Activated CD8-positive, alpha-beta memory T cell treated with anti-CD3 and anti-CD28 coated beads for 4 hours (primary cell): Measurements from ENCODE around the gene CAPN12.

ENCODE experiments used
- DNase-seq, 2 donors: peaks; one replicate each; pipeline ENCODE4 v3.0.0-alpha.2; 2020; ENCODE audit warnings: low read depth in 2 of 2

CAPN12 gene

DNA sequence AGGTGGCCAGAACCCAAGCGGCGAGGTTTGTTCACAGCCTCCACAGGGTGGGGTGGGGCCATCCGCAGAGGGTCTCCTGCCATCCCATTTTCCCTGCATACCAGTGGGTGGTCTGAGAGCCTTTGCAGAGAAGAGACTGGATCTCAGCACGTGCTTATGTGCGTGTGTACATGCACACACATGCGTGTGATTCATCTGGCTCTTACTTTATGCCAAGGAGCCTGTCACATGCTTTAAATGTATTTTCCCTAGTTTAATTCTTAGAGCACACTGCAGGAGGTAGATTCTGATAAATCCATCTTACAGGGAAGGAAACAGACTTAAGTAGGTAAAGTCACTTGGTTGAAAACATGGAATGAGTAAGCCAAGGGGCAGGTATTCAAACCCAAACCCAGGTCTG lies 47.1 kb downstream of the CAPN12 start:
- DNase-seq: no peak

DNA sequence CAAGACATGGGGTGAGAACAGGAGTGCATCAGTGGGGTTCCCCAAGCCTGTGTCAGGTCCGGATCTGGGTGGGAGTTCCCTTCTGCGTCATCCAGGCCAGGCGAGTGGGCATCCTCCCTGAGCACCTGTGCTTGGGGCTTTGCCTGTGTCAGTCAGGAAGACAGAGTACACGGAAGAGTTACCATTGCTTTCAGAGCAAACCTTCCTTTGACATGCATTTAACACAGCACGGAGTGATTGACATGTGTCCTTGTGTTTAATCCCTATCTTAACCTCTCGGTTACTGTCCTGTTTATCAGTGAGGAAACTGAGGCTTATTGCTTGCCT lies 47.6 kb downstream of the CAPN12 start:
- no peak for DNase-seq

DNA sequence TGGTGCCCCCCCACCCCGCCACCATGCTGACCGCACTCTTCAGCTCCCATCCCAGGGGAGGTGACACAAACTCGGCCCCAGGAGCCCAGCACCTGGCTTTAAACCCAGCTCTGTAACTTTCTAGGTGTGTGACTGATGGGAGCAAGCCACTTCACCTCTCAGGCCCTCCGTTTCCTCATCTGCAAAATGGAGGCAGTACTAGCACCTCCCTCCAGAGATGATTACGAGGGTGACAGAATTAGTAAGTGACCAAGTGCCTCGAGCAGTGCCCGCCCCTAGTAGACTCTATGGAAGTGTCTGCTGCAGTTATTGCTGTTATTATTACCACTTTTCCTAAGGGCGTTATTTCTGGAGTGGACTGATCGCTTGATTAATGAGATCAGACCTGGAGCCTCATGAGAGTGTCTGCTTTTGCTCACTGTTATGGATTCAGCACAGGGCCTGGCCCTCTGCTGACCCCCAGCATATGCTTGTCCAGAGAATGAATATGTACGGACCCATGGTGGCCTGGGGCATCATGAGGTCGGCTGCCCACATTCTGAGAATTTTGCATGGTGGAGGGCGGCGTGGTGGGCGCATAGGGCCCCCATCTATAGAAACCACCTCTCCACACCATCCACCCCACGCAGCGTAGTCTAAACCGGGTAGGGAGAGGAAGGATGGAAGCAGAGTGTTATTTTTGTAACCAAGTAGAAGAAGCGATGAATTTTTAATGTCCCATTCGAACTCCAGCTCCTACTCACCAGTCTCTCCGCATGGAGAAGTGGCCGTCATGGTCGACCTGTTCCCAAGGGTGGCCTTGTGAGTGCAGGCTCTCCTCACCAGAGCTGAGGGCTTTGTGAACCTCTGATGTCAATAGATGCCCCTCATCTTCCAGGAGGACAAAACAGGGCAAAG lies 48.2 kb downstream of the CAPN12 start:
- no peak for DNase-seq

DNA sequence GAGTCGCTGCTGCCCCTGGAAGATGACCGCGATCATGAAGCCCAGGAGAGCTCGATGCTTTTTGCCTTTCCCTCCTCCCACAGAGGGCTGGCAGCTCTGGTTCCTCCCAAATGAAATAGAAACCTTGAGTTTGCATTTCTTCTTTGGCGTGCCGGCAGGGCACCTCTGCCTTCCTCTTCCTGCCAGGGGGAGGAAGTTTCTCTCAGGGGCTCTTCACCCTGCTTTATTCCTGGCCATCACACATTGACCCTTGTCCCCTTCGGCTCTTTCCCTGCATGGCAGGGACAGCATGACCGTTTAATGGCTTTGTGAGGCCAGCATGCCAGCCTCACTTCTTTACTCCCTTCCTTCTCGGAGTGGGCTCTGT lies 49.0 kb downstream of the CAPN12 start:
- no peak for DNase-seq

DNA sequence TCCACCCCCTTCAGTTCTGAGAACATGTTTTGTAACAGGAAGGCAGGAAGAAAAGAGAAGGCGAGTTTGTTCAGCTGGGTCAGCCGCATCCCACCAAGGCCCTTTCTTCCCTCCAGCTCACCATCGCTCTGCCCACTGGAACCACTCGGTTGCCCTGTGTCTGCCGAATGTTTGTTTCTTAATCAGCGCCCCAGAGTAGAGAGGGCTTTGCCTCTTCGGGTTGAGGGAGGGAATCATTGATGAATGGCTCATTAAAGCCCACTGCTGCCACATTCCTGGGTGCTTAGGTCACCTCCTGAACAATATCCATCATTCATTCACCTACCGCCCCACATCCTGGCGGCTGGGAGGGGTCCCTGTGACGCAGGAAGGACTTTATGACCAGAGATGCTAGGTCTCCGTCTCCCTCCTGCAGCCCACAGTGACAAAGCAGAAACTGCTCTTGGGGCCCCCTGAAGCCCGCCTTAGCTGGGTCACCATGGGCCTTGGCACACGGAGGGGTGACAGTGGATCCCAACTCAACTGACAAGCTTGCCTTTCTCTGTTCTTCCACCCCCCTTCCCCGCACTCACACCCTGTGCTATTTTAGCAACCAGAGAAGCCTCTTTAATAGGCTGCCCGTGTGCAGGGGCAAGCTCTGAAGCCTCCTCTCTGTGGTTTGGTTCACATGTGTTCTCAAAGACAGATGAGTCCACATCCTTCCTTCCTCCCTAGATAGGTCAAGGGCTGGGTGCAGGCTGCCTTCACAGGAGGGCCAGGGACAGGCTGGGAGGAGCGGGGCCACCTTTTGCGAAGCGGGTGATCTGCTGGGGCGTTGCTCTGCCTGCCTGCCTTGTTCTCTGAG lies 50.7 kb downstream of the CAPN12 start:
- no peak for DNase-seq

DNA sequence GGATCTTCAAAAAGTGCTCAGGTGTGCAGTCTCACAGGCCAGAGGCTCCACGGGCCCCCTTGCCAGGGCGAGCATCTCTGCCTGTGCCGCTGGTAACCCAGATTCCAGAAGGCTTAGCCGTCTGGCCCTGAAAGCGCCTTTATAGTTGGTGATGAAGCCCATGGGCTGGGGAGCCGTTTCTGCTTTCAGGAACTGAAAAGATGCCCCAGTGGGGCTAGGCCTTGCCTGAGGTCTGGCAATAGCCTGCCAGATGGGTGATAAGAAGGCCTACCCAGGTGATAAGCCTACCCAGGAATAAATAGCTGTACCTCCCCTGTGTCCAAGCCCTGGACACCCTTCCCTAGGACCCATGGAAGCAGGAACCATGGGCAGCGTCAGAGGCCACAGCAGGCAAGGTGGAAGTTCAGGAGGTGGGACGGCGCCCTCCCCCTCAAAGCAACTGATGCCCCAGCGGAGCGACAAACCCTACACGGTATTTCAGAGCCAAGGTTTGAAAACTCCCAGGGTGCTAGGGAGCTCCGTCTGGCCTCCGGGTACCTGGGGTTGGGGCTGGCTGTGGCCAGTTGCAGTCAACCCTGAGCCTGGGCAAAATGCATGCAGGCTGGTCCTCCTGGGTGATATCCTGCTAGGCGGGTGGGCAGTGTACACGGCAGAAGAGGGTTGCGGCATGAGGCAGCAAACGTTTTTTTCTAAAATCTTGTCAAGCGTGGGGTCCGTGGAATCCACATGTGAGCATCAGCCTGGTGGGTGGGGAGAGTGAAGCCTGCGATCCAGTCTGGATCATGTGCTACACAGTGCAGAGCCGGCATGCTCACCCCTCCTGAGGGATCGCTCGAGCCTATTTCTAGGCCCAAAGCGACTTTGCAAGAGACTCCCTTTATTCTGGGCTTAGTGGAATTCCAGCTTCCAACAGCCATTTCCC lies 51.6 kb downstream of the CAPN12 start:
- DNase-seq: no peak

DNA sequence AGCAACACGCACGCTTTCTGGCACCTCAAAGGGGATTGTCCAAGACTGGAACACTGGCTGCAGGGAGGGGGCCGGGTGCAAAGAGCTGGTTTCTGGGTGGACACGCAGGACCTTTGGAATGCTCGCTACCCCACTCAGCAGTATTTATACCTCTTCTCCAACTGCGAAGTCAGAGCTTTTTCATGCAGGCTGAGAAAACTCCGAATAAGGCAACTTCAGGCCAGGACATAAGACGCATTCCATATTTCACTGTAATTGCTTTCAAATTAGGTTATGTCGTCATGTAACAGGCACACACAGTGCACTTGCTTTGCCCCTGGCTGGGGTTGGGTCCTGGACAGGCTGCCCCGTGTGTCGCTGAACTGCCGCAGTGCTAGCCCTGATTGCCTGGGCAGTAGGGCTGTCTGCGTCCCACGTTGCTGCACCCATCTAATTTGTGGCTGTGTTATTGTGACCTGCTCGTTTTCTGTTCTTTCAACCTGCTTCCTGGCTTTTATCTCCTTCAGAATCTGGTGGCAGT lies 52.3 kb downstream of the CAPN12 start:
- DNase-seq: no peak

DNA sequence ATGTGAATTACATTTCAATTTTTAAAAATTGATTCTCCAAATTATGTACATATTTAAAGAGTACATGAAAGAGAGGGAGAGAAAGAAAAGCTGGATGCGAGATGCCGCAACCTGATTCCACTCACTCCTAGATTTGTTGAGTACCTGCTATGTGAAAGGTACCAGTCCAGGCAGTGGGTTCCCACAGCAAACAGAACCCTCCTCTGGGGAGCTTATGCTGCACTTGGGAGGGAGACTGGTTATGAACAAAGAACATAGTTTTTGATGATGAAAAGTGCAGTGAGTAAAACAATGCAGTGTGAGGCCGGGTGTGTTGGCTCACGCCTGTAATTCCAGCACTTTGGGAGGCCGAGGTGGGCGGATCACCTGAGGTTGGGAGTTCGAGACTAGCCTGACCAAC lies 53.4 kb downstream of the CAPN12 start:
- no peak for DNase-seq

DNA sequence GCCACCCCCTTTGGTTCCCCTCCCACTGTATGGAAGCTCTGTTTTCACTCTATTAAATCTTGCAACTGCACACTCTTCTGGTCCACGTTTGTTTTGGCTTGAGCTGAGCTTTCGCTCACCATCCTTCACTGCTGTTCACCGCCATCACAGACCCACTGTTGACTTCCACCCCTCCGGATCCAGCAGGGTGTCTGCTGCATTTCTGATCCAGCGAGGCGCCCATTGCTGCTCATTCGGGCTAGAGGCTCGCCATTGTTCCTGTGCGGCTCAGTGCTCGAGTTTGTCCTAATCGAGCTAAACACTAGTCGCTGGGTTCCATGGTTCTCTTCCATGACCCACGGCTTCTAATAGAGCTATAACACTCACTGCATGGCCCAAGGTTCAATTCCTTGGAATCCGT lies 54.1 kb downstream of the CAPN12 start:
- no peak for DNase-seq

DNA sequence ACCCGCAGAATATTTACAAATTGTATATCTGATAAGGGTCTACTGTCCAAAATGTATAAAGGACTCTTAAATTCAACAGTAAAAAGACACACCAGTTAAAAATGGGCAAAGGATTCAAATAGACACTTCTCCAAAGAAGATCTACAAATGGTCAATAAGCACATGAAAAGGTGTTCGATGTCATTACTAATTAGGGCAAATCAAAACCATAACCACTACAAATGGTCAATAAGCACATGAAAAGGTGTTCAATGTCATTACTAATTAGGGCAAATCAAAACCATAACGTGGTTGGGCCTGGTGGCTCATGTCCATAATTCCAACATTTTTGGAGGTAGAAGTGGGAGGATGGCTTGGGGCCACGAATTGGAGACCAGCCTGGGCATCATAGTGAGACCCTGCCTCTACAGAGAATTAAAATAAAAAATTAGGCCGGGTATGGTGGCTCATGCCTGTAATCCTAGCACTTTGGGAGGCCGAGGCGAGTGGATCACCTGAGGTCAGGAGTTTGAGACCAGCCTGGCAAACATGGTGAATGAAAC lies 56.4 kb downstream of the CAPN12 start:
- no peak for DNase-seq

DNA sequence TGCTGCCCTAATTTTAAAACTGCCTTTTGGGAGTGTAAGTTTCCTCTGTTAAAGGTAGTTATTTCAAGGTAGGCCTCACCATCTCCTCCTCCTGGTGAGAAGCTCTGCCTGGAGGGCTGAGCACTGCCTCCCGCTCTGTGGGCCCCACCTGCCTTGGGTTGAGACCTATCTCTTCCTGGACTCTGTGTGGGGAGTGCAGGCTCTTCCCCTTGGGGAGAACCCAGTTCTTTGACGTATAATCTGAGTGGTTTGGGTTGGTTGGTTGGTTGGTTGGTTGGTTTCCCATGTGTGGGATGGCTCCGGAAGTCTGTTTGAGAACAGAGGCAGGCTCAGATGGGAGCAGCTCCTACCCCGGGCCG lies 57.8 kb downstream of the CAPN12 start:
- no peak for DNase-seq

DNA sequence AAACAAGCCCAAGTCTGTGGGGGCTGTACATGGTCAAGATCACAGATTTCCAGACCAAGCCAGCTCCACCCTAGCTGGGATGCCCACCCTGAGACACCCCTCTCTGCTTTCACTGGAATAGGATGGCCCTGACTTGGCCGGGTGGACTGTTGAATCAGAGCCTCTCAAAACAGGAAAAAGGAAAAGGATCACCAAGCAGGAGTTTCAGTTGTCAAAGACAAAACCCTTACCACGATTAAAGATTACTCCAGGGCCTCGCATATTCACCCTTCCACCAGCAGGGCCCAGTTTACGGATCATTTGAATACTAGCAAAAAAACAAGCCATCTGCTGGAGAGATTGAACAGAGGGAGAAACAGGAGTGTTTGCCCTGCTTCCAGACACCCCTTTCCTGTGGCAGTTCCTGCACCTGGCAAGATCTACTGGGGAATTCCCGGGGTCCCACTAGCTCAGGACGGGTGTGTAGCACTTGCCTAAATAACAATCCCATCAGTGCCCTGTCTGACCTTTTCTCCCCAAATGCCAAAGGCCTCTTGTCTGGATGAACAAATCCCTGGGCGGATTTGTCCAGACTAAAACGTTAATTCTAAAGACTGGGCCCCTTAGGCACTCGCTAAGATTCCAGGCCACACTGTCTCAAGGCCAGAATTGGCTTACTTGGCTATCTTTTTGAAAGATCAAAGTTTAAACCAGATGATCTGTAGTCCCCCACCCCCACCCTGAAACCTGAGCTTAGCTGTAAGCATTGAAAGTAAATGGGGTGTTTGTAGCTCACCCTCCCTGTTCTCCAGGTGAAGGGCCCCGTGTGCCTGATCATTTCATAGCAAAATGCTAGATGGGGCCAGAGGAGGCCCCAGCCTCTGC lies 58.4 kb downstream of the CAPN12 start:
- DNase-seq: no peak

DNA sequence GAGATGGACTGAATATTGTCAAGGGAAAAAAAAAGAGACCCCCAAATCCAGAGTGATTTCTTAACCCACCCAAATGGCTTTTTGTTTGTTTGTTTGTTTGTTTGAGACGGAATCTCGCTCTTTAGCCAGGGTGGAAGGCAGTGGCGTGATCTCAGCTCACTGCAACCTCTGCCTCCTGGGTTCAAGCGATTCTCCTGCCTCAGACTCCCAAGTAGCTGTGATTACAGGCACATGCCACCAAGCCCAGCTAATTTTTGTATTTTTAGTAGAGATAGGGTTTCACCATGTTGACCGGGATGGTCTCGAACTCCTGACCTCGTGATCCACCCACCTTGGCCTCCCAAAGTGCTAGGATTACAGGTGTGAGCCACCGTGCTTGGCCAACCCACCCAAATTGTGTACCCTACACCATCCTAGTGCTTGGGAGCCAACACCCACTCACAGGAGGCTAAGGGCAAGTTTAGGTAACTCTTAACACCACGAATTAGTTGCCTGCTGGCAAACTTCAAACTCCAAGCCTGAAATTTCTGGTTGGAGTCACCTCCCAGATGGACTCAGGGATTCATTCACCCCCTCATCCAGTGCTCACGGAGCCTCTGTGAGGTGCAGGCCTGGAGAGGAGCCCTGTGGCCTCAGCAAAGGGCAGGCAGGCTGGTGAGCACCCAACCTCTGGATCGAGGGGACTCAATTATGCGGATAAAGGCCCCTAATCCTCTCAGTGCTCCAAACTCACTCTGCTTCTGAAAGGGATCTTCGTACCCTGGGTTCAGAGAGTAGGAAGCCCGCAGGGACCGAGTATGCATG lies 59.2 kb downstream of the CAPN12 start:
- DNase-seq: no peak

DNA sequence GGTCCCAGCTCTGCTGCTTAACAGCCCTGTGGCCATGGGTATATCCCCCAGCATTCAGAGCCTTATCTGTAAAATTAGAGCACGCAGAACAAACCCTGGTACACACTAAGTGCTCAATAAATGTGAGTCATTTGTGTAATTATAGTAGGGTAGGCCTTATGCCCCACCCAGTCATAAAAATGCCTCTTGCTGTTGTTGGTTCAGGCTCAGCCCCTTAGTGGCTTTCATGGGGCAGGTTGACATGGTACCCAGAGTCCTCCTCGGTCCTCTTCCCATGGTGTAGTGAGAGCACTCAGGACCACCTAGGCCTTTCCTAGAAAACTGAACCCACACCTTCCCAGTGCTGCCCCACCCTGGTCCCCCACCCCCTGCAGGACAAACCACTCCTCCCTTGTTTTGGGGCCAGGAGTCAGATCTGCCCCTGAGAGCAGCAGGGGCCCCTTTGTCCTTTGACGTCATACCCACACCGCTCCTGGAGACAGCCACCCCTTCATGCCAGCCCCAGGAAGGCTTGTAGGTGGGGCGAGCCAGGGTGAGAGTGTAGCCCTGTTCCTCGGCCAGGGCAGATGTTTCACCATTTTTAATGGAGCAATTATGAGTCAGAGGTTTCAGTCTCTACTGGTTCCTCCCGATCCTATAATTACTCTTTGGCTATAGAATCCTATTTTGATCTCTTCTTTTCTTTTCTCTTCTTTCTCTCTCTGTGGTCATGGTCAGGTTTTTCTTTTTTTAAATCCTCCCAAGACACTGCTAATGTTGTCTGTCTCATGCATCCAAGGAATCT lies 60.0 kb downstream of the CAPN12 start:
- no peak for DNase-seq

DNA sequence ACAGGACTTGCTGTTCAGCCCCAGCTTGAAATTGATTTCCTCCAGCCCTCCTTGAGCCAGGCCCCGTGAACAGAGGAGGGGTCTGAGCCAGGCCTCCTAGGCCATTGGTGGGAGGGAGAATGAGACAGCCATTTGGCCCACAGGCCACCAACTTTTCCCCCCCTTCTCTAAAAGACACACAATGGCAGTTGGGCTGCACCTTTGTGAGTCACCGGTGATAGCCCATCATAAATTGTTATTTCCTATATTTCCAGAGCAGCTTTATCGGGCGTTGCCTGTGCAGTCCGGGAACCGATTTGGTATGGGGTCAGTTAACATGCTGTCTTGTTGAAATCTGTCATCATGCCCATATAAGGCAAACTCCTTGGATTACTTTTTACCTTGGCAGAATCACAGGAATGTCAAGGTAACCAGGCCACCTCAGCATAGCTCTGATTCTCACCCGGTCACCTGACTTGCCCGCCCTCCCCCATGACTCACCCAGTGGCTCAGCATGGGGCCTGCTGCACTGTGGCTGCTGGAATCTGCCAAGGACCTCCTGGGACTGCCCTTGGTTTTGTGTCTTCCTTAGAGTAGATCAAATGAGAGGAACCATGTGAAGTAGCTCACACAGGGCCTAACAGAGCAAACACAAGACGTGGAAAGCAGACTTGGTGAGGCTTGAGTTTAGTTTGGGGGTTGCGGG lies 60.7 kb downstream of the CAPN12 start:
- DNase-seq: peak; percentile 30 to 42

DNA sequence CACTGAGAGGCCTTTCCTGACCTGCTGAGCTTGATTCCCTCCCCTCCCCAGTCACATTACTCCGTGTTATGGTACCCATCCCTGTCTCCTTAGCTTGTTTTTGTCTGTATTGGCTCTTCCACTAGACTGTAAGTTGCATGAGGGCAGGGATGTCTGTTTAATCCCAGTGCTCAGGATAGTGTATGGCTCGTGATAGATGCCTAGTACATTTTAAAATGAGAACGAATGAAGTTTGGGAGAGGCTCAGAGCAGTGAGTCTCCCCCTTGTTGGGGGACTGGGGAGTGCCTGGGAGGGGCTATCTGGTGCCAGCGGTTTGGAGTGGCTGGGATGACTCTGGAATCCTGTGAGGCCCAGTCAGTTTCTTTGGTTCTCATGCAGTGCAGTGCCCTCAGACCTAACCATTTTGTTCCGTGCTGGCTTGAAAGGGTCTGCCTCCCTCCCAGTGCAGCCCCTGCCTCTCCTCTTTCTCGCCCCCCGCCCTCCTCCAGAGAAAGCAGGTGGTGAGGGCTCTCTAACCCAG lies 61.3 kb downstream of the CAPN12 start:
- no peak for DNase-seq

DNA sequence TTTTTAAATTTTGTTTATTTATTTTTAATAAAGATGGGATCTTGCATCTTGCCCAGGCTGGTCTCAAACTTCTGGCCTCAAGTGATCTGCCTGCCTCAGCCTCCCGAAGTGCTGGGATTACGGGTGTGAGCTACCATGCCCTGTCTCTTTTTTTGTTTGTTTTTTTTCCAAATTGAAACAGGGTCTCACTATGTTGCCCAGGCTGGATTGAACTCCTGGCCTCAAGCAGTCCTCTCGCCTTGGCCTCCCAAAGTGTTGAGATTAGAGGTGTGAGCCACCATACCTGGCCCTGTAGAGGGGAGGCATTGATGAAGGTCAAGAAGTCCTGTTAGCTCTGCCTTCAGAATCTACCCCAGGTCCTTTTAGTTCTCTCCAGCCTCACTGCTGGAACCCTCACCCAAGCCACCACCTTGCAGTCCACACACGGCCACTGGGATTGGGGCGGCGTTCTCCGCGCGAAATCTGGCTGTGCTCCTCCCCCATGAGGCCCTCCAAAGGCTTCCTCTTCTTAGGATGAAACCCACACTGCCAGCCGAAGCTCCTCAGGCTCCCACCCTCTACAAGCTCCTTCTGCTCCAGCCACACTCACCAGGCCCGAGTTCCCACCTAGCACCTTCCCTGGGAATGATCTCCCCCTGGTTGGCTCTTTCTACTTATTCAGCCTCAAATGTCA lies 61.9 kb downstream of the CAPN12 start:
- DNase-seq: no peak
